Activated naive CD4-positive, alpha-beta T cell treated with anti-CD3 and anti-CD28 coated beads for 36 hours (primary cell): ENCODE measurements around the gene ZNF491. TPM values are rescaled to one million over a fixed set of nuclear protein-coding genes. Genes with fewer than 3 reads are reported as not detected.
"Not testable (repeated sequence)": the region's sequence is repeated elsewhere in the genome, so short reads cannot be mapped to it uniquely, and the experiment has no call there.

Source experiments
- CTCF ChIA-PET: fragments of 350-600 bp; sonication (Branson Sonifier 250); formaldehyde crosslinking; loops from one replicate; lab custom pipeline; 2021; ENCODE audit warnings: antibody characterized with exemption; lab: Charles Lee
- DNase-seq: peaks from one replicate; pipeline ENCODE4 v3.0.0-alpha.2; 2020
- H3K27ac Mint-ChIP-seq: one replicate; pipeline ENCODE4 v1.8.0; 2021; ENCODE audit warnings: mild to moderate bottlenecking, mixed read lengths
- H3K27me3 Mint-ChIP-seq: one replicate; pipeline ENCODE4 v1.8.0; 2021; ENCODE audit warnings: low read depth, mixed read lengths
- H3K36me3 Mint-ChIP-seq: one replicate; pipeline ENCODE4 v1.8.0; 2021; ENCODE audit warnings: low read depth, mixed read lengths
- H3K4me1 Mint-ChIP-seq: one replicate; pipeline ENCODE4 v1.8.0; 2021; ENCODE audit warnings: low read depth, mixed read lengths
- H3K4me3 Mint-ChIP-seq: one replicate; pipeline ENCODE4 v1.8.0; 2021; ENCODE audit warnings: mild to moderate bottlenecking, moderate library complexity, mixed read lengths
- H3K9me3 Mint-ChIP-seq: one replicate; pipeline ENCODE4 v1.8.0; 2021; ENCODE audit warnings: mixed read lengths
- intact Hi-C: fragments of 100-400 bp; cut with micrococcal nuclease; formaldehyde crosslinking; loops from one replicate; pipeline ENCODE4 v1.15.1; 2023
- total RNA-seq, 2 experiments: library from RNA; stranded (reverse); gene quantifications; one replicate each; pipeline ENCODE4 v1.2.3, GENCODE V29; 2021

The ZNF491 gene
- total RNA-seq, 2 experiments from 2014 or later = 0.35 to 1.2 TPM

GRCh38 chr19:11848594-11849469 is 50.5 kb downstream of the ZNF491 start, which contains the start of gene ZNF439:
Gene ZNF439 (plus strand): TSS chr19:11848726. CDS start chr19:11848868, 142 bp downstream.
- Mint-ChIP-seq H3K4me3 (peak within 1 kb of the TSS; percentile 83), H3K27me3 (no peaks in the 10 kb centered on the region), H3K9me3 (peaks cover 4% of the 10 kb centered on the region), H3K4me1 (peaks cover 15% of the 10 kb centered on the region), H3K36me3 (peaks cover 26% of the 10 kb centered on the region), H3K27ac (peak within 1 kb of the TSS; percentile 76)
- CTCF ChIA-PET = interaction anchor here (0.6 to 1.7 kb wide), 4 partner anchors 35 to 468 kb away, joined by 3 to 7 read pairs (median 3); partner anchors contain the start of gene ZNF491
- peak; percentile 97 for DNase-seq
- intact Hi-C loops = loop anchor here (1.0 to 2.0 kb wide), 2 partner anchors 35 to 50 kb away; partner anchors contain the start of genes ZNF440 and ZNF491

- H3K27me3 Mint-ChIP-seq, H3K9me3 Mint-ChIP-seq, intact Hi-C loops, H3K4me3 Mint-ChIP-seq, DNase-seq, H3K27ac Mint-ChIP-seq: not testable (repeated sequence)
- CTCF ChIA-PET = interaction anchor here (1.0 kb wide), 1 partner anchor 33 kb away, joined by 3 read pairs; no protein-coding TSS in a partner anchor
- H3K36me3 Mint-ChIP-seq = peaks cover 38% of the 10 kb centered on the region
- peaks cover 15% of the 10 kb centered on the region for H3K4me1 Mint-ChIP-seq
Measured at GRCh38 chr19:11850289-11850688, 52.0 kb downstream of the ZNF491 start.

DNA sequence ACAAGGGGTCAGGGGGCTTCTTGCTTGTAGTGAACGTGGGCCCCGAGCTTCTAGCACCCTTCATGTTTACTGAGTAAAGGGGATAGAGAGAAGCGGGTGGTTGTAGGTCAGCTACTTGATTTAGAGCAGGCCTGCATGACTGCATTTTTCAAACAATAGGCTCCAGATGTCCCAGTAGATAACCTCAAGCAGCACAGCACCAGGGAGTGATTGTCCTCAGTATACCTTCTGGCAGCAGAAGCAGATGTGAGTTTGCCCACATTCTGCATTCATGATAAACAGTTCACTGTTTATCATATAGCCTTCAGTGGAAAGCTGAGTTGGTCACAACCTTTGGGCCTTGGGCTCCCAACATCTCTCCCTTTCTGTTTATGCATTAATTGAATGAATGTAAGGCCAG is 55.0 kb downstream of the ZNF491 start:
- no peak for DNase-seq
- Mint-ChIP-seq H3K4me1 (peaks cover 12% of the 10 kb centered on the region), H3K36me3 (peaks cover 56% of the 10 kb centered on the region), H3K27me3 (no peaks in the 10 kb centered on the region), H3K27ac (no peak overlapping the region), H3K9me3 (peaks cover 27% of the 10 kb centered on the region), H3K4me3 (no peak overlapping the region)
- intact Hi-C loops = no loop called here
- CTCF ChIA-PET = no interaction called here

DNA sequence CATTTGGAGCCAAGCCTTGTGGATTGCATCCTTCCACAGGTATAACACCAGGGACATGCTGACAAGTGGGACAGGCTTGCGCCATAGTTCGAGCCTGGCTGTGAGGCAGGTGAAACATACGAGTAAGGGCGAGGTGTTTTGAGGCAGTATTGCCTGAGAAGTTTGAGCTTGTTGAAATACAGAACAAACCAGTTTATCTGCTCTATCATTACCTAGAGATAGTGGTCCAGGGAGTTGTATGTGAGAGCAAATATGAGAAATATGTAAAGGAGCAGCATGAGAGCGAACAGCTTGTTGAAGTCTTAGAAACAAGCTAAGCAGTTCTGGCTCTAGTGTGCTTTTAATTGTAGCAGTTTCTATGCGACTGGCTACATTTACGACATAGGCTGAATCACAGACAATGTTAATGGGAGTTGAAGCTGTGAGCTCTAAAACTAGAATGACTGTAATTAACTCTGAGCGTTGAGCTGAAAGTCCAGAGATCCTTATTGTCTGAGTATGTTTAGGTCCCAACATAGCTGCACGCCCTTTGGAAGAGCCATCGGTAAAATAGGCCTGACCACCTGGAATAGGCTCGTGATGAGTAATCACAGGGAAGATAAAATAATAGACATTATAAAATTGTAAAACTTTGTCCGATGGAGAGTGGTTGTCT is 58.4 kb downstream of the ZNF491 start:
- no peaks in the 10 kb centered on the region for H3K27me3 Mint-ChIP-seq
- H3K9me3 Mint-ChIP-seq = peaks cover 58% of the 10 kb centered on the region
- intact Hi-C loops = no loop called here
- no peak overlapping the region for H3K4me3 Mint-ChIP-seq
- DNase-seq = no peak
- H3K36me3 Mint-ChIP-seq = peaks cover 57% of the 10 kb centered on the region
- H3K4me1 Mint-ChIP-seq = no peaks in the 10 kb centered on the region
- CTCF ChIA-PET = no interaction called here
- no peak overlapping the region for H3K27ac Mint-ChIP-seq

Other genes with a start within 250 kb of the ZNF491 start
- gene ELOF1, start 239.3 kb upstream of the ZNF491 start, total RNA-seq = 10 to 100 TPM; 33.0 to 33.4 TPM
- 1 to 10 TPM; 8.3 to 8.8 TPM for gene ACP5, start 220.9 kb upstream of the ZNF491 start, total RNA-seq
- 1 to 10 TPM; 4.3 to 5.0 TPM for gene ZNF627, start 201.0 kb upstream of the ZNF491 start, total RNA-seq
- gene ZNF823, start 59.6 kb upstream of the ZNF491 start, total RNA-seq = 1 to 10 TPM; 4.1 to 4.2 TPM
- 1 to 10 TPM; 4.0 TPM for gene ZNF441, start 31.5 kb upstream of the ZNF491 start, total RNA-seq
- gene ZNF440, start 15.8 kb downstream of the ZNF491 start, total RNA-seq = 1 to 10 TPM; 3.6 to 4.8 TPM
- 1 to 10 TPM; 3.6 to 4.4 TPM for gene ZNF439, start 50.2 kb downstream of the ZNF491 start, total RNA-seq
- gene ZNF69, start 89.3 kb downstream of the ZNF491 start, total RNA-seq = under 1 TPM; 0.79 to 0.95 TPM
- gene ZNF700, start 126.6 kb downstream of the ZNF491 start, total RNA-seq = 10 to 100 TPM; 12.3 to 12.4 TPM
- gene ZNF763, start 166.5 kb downstream of the ZNF491 start, total RNA-seq = under 1 TPM; 0.50 to 0.54 TPM
- gene ZNF433, start 237.2 kb downstream of the ZNF491 start, total RNA-seq = under 1 TPM; 0.52 TPM